Brain microvascular endothelial cell (primary cell): Measurements from ENCODE around the gene PPM1A.

ENCODE experiments used
- DNase-seq: peaks from one replicate; pipeline ENCODE4 v3.0.0-alpha.2; 2020
- H3K27ac ChIP-seq: fragments of 250-450 bp; sonication (Bioruptor Pico); 2 replicates; pipeline ENCODE4 v1.5.1; 2020; ENCODE audit warnings: mild to moderate bottlenecking, moderate library complexity
- H3K27me3 ChIP-seq: fragments of 250-450 bp; sonication (Bioruptor Pico); replicated peaks from 2 replicates; pipeline ENCODE4 v1.5.1; 2020; ENCODE audit warnings: mild to moderate bottlenecking
- H3K36me3 ChIP-seq: fragments of 250-450 bp; sonication (Bioruptor Pico); replicated peaks from 2 replicates; pipeline ENCODE4 v1.5.1; 2020; ENCODE audit warnings: mild to moderate bottlenecking
- H3K4me3 ChIP-seq: 2 replicates; pipeline ENCODE4 v1.5.1; 2011; ENCODE audit warnings: low read depth, mild to moderate bottlenecking, control low read depth, low read length, moderate library complexity
- CTCF ChIP-seq: IDR thresholded peaks from 2 replicates; pipeline ENCODE4 v1.5.1; 2011; ENCODE audit warnings: low read depth, mild to moderate bottlenecking, moderate library complexity, low read length, control low read depth, inconsistent platforms; ENCODE audit errors: missing control alignments
- in situ Hi-C: cut with HindIII; loops from 2 replicates; pipeline ENCODE4 v1.10.0; 2017; ENCODE audit warnings: low sequenced_read_pairs, low pct_ligation_motif_present

The PPM1A gene

GRCh38 chr14:60327447-60328331 lies 78.7 kb downstream of the PPM1A start:
- DNase-seq = peak; percentile 17
- no peaks in the 10 kb centered on the region for H3K36me3 ChIP-seq
- H3K4me3 ChIP-seq = peak overlapping the region; percentile 34
- in situ Hi-C loops = no loop called here
- H3K27ac ChIP-seq = no peak overlapping the region
- peaks cover 2% of the 10 kb centered on the region for H3K27me3 ChIP-seq
- peak; percentile 13 for TF ChIP-seq CTCF

- no peak overlapping the region for H3K27ac ChIP-seq
- in situ Hi-C loops = no loop called here
- TF ChIP-seq CTCF = no peak
- no peak for DNase-seq
- peaks cover 2% of the 10 kb centered on the region for H3K27me3 ChIP-seq
- no peaks in the 10 kb centered on the region for H3K36me3 ChIP-seq
- H3K4me3 ChIP-seq = no peak overlapping the region
Measured at GRCh38 chr14:60328583-60328982, 79.6 kb downstream of the PPM1A start.

GRCh38 chr14:60329274-60329673 lies 80.3 kb downstream of the PPM1A start:
- no peak for DNase-seq
- Histone ChIP-seq H3K4me3 (no peak overlapping the region), H3K36me3 (no peaks in the 10 kb centered on the region), H3K27ac (no peak overlapping the region), H3K27me3 (peaks cover 2% of the 10 kb centered on the region)
- no peak for TF ChIP-seq CTCF
- in situ Hi-C loops = no loop called here

GRCh38 chr14:60331201-60332045 lies 82.4 kb downstream of the PPM1A start:
- H3K4me3 ChIP-seq = peak overlapping the region; percentile 53
- peaks cover 5% of the 10 kb centered on the region for H3K27me3 ChIP-seq
- TF ChIP-seq CTCF = peak; percentile 91
- in situ Hi-C loops = no loop called here
- no peaks in the 10 kb centered on the region for H3K36me3 ChIP-seq
- no peak overlapping the region for H3K27ac ChIP-seq
- DNase-seq = peak; percentile 51

GRCh38 chr14:60332046-60332399 lies 83.0 kb downstream of the PPM1A start:
- in situ Hi-C loops = no loop called here
- TF ChIP-seq CTCF = no peak
- Histone ChIP-seq H3K27me3 (peaks cover 5% of the 10 kb centered on the region), H3K4me3 (no peak overlapping the region), H3K36me3 (no peaks in the 10 kb centered on the region), H3K27ac (no peak overlapping the region)
- DNase-seq = no peak
